Measurements from ENCODE around the gene ZFPM1.
"Not testable (repeated sequence)": the region's sequence is repeated elsewhere in the genome, so short reads cannot be mapped to it uniquely, and the experiment has no call there.

ZFPM1 gene

DNA sequence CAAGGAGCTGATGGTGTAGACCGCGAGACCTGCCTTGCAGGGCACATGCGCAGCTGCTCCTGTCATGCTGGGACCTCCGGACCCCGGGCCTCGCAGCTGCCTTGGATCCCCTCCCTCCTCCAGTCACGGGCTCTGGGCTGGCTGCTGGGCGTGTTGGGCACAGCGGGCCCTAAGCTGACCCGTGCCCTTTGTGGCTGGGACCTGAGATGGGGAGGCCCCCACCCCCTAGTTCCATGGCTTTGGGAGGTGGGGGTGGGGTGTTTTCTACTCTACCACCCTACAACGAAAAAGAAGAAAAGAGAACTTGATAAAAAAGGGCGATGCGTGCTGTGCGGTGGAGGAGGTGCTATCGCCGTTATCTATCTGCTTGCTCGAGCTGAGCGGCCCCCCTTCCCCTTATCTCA, 14.5 kb downstream of the ZFPM1 start:
- DNase-seq = no peak

DNA sequence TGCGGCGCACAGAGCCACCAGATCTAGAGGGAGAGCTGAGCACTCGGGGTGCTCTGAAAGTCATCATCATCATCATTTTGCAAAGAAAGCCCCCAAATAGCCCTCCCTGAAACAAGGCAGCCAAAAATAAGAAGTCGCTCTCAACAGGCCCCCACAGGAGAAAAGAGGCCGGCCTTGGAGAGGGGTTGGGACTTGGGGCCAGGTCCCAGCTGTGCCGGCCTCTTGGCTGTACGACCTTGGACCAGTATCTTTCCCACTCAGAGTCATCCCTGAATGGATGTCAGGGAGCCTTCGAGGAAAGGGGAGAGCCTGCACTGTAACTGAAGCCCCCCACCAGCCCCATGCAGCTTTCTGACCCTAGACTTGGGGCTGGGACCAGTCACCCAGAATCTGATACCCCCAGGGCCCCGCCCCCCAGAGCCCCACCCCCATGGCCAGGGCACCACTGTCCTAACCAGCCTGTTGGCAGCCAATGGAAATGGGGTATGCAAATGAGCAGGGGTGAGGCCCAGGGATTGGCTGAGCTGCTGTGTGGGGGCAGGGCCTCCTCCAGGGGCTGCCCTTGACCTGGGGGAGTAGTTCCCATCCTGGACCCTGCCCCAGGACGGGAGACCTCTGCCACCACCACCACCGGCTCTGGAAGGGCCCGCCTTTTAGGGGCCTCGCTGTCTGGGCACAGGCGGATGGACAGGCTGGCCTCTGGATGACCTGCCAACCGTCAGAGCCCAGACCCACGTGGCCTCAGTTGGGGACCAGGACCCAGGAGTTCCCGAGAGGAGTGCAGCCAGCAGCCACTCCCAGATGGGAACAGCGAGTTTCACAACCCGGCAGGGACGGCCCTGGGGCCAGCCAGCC, 15.4 kb downstream of the ZFPM1 start:
- DNase-seq = no peak

DNA sequence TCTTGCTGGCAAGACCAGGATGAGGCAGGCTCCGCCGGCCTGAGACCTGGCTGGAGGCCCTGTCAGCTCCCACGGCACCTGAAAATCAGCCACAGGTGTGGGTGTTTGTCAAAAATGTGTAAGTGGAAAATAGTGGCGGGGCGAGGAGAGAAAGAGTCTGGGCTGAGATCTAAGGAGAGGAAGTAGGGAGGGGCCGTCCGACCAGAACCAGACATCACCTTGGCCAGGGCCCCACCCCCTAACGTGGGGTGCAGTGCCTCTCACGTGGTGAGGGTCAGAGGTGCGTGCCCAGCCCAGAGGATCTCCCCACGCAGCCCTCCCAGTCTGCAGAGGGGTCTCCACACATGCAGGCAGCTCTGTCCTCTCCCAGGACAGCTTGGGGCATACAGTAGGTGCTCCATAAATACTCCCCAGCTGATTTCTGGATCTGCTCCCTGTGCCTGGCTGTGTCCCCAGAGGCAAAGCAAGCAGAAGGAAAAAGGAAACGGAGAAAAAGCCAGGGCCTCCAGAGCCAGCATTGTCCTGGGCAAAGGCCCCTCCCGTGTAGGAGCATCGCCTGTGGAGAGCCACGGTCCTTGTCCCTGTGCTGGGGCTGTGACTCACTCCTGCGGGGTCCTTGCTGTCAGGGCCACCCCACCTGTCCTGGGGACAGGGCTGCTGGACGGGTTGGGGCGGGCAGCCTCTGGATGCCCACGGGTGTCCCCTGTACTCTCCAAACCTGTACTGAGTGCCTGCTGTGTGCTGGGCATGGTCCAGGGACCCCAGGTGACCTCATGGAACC, 16.7 kb downstream of the ZFPM1 start:
- DNase-seq = no peak

DNA sequence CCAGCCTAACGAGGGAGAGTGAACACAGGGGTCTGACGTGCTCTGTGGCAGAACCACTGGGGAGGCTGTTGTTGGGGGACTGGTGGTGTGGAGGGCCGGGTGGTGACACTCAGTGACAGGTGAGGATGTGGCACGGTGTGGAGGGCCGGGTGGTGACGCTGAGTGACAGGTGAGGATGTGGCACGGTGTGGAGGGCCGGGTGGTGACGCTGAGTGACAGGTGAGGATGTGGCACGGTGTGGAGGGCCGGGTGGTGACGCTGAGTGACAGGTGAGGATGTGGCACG, 17.3 kb downstream of the ZFPM1 start:
- DNase-seq = not testable (repeated sequence)

DNA sequence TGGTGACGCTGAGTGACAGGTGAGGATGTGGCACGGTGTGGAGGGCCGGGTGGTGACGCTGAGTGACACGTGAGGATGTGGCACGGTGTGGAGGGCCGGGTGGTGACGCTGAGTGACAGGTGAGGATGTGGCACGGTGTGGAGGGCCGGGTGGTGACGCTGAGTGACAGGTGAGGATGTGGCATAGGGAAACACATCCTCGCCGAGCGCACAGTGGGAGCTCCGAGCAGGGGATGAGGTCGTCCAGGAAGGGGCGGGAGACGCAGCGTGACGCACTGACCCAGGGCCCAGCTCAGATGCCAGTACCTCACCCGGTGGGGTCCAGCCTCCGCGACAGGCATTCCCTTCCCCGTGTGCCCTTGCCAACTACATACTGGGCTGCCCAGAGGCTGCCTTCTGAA, 17.6 kb downstream of the ZFPM1 start:
- DNase-seq = not testable (repeated sequence)

DNA sequence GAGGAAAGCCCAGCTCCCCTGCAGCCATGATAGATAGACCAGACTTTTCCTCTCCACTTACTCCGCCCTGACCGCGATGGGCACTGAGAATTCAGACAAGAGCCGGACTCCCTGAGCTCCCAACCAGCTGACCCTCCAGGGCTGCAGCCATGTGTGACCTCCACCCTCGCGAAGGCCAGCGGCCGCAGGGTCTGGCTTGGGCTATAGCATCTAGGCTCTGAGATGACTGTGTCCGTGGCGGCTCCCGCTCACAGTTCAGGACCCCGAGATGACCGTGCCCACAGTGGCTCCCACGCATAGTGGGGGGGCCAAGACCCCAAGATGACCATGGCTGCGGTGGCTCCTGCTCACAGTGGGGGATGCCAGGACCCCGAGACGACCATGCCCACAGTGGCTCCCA, 18.0 kb downstream of the ZFPM1 start:
- no peak for DNase-seq

DNA sequence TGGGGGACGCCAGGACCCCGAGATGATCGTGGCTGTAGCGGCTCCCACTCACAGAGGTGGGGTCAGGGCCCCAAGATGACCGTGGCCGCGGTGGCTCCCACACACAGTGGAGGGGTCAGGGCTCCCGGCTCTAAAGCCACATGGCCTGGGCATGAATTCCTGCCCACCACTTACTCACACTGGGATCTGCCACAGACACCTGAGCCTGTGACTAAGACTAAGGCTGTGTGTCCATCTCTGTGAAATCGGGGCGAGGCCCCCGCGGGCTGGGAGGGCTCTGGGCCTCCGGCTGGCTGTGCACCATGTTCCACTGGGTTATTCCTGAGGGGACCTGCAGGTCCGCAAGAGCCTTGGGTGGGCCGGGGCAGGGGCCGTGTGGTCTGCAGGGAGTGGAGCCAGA, 18.5 kb downstream of the ZFPM1 start:
- no peak for DNase-seq

DNA sequence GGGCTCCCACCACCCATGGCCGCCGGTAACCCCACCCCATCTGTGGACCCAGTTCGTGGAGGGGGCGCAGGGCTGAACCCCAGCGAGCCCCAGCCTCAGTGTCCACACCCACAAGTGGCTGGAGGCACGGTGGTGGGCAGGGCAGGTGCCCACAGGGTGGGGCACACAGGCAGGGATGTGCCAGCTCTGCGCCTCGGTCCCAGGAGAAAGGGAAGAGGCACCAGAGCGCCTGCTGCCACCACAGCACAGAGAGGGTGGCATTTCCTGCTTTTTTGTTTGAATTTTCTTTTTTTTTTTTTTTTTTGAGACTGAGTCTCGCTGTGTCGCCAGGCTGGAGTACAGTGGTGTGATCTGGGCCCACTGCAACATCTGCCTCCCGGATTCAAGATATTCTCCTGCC, 19.0 kb downstream of the ZFPM1 start:
- DNase-seq = no peak

DNA sequence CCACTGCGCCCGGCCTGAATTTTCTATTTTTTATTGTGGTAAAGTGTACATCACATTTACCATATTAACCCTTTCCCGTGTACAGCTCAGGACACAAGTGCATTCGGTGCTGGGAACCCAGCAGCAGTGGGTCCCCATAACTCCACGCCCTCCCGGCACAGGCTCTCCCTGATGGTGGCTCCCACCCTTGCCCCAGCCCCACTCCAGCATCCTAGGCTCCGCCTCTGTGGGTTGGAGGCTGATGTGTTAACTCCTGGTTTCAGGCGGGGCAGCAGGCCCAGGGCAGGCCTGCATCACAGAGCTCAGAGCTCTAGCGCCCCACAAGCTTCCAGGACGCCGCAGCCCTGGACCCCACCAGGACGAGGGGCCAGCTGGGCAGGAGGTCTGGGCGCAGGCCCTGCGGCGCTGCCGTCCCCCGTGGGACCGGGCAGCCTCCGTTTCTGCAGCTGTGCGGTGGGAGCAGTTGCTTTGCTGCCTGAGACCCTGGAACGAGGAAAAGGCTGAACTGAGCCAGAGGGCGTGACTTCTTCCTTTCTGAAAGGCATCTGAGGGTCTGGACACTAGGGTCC, 19.6 kb downstream of the ZFPM1 start:
- no peak for DNase-seq

DNA sequence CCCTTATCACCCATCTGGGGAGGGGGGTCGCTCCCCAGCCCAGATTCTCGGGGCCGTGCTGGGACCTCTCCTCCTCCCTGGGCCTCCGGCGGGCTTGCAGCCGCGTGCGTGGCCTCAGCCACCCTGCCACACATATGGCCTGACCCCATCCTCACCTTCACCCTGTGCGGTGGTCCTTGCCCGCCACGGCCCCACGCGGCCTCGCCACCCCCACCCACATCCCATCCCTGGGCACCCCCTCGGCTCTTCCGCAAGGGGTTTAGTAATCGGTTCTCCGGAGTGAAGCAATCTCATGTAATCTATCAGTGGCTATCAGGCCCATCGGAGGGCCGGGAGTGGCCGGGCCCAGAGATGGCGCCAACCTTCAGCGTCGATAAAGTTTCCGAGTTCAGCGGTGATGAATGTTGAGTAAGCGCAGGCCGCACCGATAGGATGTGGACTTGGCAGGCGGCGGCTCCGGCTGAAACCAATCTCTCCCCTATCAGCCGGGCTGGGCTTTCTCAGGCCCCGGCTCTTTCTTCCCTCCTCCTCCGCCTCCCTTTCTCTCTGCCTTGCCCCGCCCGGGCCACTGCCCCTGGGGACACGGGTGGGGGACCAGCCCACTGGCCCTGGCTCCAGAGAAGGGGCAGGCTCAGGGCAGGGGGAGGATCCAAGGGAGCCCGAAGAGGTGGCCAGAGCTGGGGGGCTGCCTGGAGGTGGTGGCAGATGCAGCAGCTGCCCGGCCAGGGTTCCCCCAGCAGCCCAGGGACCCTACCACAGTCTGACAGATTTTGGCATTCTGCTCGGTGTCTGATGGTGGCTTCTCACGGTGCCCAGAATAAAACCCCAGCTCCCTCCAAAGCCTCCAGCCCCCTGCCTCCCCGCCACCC, 20.8 kb downstream of the ZFPM1 start:
- no peak for DNase-seq

DNA sequence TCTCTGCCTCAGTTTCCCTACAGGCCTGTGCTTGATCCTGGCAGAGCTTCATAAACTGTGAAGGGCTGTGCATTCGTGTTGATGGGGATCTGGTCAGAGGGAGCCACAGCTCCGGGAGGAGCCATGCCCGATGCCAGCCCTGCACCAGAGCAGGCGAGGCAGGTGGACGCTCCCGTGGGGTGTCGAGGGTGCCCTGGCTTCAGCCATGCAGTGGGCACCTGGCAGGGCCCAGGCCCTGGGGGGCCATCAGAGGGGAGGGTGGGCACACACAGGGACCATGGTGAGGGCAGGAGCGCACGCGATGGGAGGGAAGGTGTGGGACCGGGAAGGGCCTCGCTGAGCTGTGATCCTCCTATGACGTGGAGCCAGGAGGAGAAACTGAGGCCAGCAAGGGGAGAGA, 22.0 kb downstream of the ZFPM1 start:
- no peak for DNase-seq

DNA sequence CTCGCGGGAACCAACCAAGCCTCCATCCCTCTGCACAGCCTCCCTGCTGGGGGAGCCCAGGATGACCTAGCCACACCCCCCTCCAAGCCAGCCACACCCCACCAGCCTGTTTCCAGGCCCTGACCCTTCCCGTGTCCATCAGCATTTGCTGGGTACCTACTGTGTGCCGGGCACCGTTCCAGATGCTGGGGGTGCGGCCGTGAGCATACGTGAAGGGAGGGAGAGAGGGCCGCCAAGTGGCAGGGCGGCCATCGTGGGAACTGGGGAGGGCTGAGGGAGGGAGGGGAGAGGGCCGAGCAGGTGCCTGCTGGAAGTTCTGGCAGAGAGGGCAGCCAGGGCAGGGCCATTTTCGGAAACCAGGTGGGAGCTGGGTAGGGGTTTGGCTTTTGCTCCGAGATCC, 23.1 kb downstream of the ZFPM1 start:
- no peak for DNase-seq

DNA sequence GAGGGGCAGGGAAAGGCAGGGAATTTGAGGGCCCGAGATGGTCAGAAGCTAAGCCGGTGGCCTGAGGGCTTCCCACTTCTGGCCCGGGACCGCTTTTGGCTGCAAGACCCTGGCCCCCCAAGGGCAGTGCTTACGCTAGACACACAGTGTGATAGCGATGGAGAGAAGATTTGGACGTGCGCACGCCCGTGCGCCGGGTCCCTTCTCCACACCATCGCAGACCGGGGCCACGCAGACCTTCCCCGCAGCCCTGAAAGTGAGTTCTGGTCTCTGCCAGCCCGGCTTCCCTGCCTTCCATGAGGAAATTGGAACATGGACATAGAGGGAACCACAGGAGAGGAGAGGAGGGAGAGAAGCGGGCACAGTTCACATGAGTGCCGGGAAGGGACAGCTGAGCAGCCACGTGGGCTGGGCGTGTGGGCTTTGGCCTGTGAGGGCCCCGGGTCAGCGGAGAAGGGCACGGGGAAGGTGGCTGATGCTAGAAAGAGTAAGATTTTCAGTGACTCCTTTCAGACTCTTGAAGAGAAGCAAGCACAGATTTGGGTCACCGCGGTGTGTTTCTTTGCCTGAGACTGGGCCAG, 23.8 kb downstream of the ZFPM1 start:
- no peak for DNase-seq

DNA sequence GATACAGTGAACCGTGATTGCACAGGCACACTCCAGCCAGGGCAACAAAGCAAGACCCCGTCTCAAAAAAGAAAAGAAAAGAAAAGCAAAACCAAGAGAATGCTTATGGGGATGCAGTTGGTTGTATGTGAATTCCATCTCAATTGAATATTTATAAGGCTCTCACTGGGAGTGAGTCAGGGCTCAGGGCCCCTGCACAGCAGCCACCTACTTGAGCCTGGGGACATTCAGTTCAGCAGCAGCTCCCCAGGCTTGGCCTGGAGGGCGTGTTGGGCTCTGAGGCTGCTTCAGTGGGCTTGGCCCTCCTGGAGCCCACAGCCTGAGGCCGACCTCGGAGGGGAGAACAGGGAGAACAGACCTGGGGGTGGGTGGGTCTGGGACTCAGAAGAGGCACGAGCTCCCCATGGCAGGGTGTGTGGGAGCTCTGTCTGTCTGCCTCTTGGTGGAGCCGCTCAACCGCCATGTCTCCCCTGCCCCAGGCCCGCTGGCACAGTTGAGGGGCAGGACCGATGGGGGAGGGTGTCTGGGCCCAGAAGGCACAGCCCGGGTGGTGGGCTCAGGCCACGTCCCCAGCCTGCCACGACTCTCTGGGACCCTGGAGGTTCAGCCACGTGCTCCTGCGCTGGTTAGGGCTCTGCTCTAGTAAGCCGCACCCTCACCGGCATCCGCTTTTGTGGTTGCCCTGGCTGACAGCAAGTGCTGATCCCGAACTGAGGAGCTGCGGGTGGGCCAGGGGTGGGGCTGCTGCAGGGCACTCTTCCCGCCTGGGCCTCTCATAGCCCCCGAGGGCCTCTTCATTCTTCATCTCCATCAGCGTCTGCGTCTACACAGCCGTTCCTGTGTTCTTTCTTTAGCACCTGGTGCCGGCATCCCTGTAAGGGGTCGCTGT, 24.8 kb downstream of the ZFPM1 start:
- DNase-seq = no peak

DNA sequence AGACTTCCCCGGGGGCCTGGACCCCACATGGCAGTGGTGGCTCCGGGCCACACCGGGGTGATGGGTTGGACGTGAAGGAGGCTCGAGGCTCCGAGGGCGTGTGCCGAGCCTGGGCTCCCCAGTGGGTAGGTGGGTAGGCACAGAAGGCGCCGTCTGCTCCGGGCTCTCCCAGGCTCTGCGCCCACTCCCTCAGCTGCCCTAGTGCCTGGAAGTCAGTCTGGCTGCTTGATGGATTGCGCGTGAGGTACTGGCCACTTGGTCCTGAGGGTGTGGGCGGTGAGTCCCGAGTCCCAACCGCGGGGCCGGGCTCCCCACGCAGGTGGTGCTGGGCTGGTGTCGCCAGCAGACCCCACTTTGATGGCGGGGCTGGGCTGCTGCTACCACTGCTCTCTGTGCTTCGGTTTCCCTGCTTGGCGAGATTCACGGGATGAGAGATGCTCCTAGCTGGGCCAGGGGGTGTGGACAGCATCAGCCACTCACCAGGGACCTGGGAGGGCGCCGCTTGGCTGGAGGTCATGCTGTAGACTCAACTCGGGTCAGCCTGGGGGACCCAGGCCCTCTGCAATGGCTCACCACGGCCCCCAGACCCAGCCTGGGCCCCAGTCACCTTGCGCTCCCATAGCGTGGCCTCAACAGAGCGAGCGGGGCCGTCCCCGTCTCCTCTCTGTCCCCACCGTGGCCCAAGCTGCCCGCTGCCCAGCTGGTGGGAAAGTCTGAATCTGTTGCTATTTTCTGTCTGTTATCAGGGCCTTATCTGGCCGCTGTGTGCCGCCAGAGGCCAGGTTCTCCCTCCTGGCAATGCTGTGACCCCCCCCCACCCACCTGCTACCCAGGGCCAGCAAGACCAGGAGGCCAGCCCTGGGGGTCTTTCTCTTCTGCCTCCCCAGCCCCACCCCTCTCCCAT, 26.1 kb downstream of the ZFPM1 start:
- no peak for DNase-seq

DNA sequence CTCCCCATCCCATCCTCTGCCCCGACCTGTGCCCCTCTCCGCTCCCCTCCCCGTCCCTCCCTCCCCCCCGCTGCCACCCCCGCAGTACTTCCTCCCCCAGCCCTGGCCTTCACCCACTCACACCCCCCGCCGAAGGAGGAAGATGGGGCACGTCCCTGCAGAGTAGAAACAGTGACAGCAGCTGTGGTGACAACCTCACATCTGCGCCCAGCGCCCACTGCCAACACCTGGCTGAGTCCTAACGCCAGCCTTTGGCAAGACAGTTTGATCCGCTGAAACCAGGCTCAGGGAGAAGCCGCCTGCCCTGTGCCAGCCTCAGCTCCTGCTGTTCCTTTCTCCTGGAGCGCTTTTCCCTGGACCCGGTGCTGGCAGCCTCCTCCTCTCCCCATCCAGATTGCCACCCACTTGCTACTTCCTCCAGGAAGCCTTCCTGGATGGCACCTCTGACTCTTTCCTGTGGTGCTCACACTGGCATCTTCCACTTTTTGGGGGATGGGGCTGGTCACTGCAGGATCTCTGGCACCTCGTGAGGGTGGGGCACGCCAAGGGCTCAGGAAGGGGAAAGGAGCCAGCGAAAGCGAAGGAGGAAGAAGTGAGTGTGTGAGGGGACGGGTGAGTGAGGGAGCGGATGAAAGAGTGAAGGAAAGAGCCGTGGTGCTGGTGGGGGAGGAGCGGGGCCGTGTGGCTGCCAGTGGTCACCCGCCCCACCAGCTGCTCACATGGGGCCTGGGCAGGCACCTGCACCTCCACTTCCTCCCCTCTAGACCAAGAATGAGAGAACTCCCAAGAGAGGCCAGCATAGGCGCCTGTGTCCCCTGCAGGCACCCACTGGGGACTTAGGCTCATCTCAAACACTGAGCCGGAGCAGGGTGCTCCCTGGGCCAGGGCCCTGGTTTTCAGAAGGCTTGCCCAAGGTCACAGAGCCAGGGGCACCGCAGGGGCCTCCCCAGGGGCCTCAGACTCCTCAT, 27.0 kb downstream of the ZFPM1 start:
- DNase-seq = no peak

DNA sequence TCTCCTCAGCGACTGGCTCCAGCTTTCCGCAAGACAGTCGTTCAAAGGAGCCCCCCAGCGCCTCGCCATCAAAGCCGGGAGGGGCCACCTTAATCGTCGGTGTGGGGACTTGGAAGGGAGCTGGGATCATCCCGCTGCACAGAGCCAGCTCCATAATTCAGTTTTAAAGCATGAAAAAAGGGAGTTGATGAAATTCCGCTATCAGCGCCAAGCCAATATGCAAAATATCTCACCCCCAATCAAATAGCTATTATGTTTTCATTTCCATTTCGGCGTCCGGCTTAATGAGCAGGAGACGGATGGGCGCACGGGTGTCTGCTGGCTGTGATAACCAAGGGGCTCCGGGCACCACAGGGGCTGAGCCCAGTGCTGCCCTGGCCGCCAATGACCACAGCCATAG, 27.7 kb downstream of the ZFPM1 start:
- no peak for DNase-seq

DNA sequence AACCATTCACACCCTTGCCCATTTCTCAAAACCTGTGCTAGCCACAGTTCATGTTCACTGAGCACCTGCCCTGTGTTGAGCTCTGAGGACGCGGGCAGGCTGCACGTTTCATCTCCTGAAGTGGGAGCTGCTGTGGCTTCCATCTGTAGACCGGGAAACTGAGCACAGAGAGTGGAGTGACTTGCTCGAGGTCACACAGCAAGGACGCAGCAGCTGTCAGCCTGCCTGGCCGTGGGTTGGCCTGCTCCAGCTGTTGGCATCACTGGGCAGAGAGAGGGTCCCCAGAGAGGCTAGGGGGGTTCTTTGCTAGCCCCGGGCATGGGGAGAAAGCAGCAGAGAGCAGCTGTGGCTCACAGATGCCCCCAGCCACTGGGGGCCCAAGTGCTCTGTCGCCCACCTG, 28.8 kb downstream of the ZFPM1 start:
- no peak for DNase-seq

DNA sequence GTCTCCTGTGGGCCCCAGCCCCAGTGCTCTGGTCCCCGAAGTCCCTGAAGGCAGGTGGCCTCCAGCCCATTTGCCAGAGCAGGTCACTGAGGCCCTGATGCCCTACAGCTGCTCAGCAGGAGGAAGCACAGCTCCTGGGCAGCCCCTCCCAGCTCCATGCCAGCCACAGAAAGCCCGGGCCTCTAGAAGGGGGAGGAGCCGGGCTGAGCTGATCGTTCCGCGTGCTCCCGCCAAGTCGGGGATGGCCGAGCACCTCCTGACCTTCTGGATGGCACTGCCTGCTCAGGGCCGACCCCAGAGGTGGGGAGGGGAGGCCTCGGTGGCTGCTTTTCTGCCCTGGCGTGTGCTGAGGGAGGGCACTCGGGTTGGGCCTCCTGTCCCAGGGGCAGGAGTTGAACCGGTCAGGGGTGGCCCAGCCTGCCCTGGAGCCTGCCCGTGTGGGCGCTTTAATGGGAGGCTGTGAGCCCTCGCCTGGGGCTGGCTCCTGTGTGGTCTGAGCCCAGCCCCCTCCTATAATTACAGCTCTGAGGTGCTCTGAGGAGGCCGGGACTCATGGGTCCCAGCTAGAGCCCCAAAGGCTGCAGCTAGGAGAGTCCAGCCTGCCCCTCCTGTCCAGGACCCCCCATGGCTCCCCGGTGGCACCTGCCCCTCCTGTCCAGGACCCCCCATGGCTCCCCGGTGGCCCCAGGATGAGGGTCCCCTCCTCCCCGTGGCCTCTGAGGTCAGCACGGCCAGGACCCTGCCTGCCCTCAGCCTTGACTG, 29.7 kb downstream of the ZFPM1 start:
- no peak for DNase-seq

All from kidney glomerular epithelial cell (primary cell).